ENCODE data around the gene C6orf15. TPM values are rescaled to one million over a fixed set of nuclear protein-coding genes. Genes with fewer than 3 reads are reported as not detected.

The C6orf15 gene
- polyA plus RNA-seq, 1 donor from 2014 or later = not detected

DNA sequence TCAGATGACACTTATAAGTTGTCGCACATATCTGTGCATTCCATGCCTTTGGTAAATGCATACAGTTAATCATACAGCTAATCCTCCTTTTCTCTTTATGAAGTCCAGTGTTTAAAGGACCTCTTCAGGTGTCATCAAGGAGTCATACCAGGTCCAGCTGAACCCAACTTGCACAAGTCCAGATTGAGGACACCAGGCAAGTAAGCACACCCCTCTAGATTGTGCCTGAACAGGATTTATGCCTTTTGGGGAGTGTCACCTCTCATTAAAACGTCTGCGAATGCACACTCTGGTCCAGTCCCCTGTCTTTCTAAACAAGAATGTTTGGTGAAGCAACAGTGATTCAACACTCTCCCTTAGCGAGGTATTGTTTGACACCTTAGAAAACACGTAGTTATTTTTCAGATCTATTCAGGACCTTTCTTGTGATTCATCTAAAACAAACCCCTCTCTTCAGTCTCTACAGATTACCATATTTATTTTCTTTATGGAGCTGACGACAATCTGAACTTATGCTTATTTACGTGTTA, 48.4 kb downstream of the C6orf15 start:
- TF ChIP-seq TAF1 (IDR thresholded peaks at IDR 0.05; ENCODE audit: low read depth) (no peak), EP300 (conservative IDR thresholded peaks at IDR 0.05; ENCODE audit: poor library complexity, severe bottlenecking) (no peak), MXI1 (conservative IDR thresholded peaks at IDR 0.05; ENCODE audit: poor library complexity, severe bottlenecking) (no peak), POLR2AphosphoS5 (IDR thresholded peaks at IDR 0.05) (no peak), RAD21 (conservative IDR thresholded peaks at IDR 0.05) (no peak), EZH2 (IDR thresholded peaks at IDR 0.05; ENCODE audit: borderline replicate concordance, insufficient read depth, low read length, poor library complexity, severe bottlenecking) (no peak), SMC3 (conservative IDR thresholded peaks at IDR 0.05; ENCODE audit: poor library complexity) (no peak)
- TF ChIP-seq, protein P1, sequence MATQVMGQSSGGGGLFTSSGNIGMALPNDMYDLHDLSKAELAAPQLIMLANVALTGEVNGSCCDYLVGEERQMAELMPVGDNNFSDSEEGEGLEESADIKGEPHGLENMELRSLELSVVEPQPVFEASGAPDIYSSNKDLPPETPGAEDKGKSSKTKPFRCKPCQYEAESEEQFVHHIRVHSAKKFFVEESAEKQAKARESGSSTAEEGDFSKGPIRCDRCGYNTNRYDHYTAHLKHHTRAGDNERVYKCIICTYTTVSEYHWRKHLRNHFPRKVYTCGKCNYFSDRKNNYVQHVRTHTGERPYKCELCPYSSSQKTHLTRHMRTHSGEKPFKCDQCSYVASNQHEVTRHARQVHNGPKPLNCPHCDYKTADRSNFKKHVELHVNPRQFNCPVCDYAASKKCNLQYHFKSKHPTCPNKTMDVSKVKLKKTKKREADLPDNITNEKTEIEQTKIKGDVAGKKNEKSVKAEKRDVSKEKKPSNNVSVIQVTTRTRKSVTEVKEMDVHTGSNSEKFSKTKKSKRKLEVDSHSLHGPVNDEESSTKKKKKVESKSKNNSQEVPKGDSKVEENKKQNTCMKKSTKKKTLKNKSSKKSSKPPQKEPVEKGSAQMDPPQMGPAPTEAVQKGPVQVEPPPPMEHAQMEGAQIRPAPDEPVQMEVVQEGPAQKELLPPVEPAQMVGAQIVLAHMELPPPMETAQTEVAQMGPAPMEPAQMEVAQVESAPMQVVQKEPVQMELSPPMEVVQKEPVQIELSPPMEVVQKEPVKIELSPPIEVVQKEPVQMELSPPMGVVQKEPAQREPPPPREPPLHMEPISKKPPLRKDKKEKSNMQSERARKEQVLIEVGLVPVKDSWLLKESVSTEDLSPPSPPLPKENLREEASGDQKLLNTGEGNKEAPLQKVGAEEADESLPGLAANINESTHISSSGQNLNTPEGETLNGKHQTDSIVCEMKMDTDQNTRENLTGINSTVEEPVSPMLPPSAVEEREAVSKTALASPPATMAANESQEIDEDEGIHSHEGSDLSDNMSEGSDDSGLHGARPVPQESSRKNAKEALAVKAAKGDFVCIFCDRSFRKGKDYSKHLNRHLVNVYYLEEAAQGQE (IDR thresholded peaks at IDR 0.05; ENCODE audit: borderline replicate concordance) = no peak
- TF ChIP-seq, protein P2, sequence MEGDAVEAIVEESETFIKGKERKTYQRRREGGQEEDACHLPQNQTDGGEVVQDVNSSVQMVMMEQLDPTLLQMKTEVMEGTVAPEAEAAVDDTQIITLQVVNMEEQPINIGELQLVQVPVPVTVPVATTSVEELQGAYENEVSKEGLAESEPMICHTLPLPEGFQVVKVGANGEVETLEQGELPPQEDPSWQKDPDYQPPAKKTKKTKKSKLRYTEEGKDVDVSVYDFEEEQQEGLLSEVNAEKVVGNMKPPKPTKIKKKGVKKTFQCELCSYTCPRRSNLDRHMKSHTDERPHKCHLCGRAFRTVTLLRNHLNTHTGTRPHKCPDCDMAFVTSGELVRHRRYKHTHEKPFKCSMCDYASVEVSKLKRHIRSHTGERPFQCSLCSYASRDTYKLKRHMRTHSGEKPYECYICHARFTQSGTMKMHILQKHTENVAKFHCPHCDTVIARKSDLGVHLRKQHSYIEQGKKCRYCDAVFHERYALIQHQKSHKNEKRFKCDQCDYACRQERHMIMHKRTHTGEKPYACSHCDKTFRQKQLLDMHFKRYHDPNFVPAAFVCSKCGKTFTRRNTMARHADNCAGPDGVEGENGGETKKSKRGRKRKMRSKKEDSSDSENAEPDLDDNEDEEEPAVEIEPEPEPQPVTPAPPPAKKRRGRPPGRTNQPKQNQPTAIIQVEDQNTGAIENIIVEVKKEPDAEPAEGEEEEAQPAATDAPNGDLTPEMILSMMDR (IDR thresholded peaks at IDR 0.05; ENCODE audit: poor library complexity, severe bottlenecking) = no peak

More for the DNA sequence above, 48.4 kb downstream of the C6orf15 start:
- Histone ChIP-seq H4K20me1 (ENCODE audit: insufficient read depth) (no peaks in the 10 kb centered on the region), H3K4me3 (ENCODE audit: low read length) (no peak overlapping the region), H3K27me3 (ENCODE audit: insufficient read depth, low read depth, low read length) (no peaks in the 10 kb centered on the region), H3K9me3 (ENCODE audit: low read length) (no peaks in the 10 kb centered on the region), H3K79me2 (replicated peaks; ENCODE audit: insufficient read depth, low read length) (no peaks in the 10 kb centered on the region), H3K9me2 (ENCODE audit: insufficient read depth, low read length) (no peaks in the 10 kb centered on the region), H2AFZ (ENCODE audit: low read depth, low read length) (no peak overlapping the region), H3K36me3 (ENCODE audit: insufficient read depth, low read length) (no peaks in the 10 kb centered on the region), H3K27ac (ENCODE audit: low read length) (no peak overlapping the region), H3K9ac (ENCODE audit: low read length) (no peak overlapping the region), H3K4me2 (ENCODE audit: low read length) (no peak overlapping the region), H3F3A (ENCODE audit: insufficient read depth, low read length, poor library complexity, severe bottlenecking) (no peaks in the 10 kb centered on the region)

Small RNAs within 50 kb of the gene (small RNA-seq; reads per million reads assigned to genes)
- gene POLR2LP1 (0 reads per million in 3 experiments), gene RNU6-1133P (0 to 0.16 (median 0.03) reads per million in 3 experiments)

Other genes starting within 250 kb of the C6orf15 start
- gene DDR1, start 228.1 kb downstream of the C6orf15 start, polyA plus RNA-seq = 196 and 250 TPM in 2 replicates
- 87.7 and 101 TPM in 2 replicates for gene GTF2H4, start 204.4 kb downstream of the C6orf15 start, polyA plus RNA-seq
- gene VARS2, start 198.3 kb downstream of the C6orf15 start, polyA plus RNA-seq = 93.4 and 125 TPM in 2 replicates
- not detected in 2 replicates for gene SFTA2, start 180.4 kb downstream of the C6orf15 start, polyA plus RNA-seq
- gene MUCL3, start 171.6 kb downstream of the C6orf15 start, polyA plus RNA-seq = not detected in 2 replicates
- gene MUC21, start 128.9 kb downstream of the C6orf15 start, polyA plus RNA-seq = not detected in 2 replicates
- not detected in 2 replicates for gene MUC22, start 102.1 kb downstream of the C6orf15 start, polyA plus RNA-seq
- gene PSORS1C1, start 2.2 kb upstream of the C6orf15 start, polyA plus RNA-seq = not detected in 2 replicates
- not detected in 2 replicates for gene CDSN, start 7.9 kb upstream of the C6orf15 start, polyA plus RNA-seq
- not detected in 2 replicates for gene PSORS1C2, start 26.5 kb upstream of the C6orf15 start, polyA plus RNA-seq
- 19.5 and 19.7 TPM in 2 replicates for gene CCHCR1, start 45.2 kb upstream of the C6orf15 start, polyA plus RNA-seq
- 2.5 and 3.6 TPM in 2 replicates for gene TCF19, start 46.0 kb upstream of the C6orf15 start, polyA plus RNA-seq
- not detected in 2 replicates for gene POU5F1, start 58.1 kb upstream of the C6orf15 start, polyA plus RNA-seq
- gene HLA-C, start 159.5 kb upstream of the C6orf15 start, polyA plus RNA-seq = 18.0 and 33.6 TPM in 2 replicates
- gene HLA-B, start 244.6 kb upstream of the C6orf15 start, polyA plus RNA-seq = 9.4 and 9.8 TPM in 2 replicates